Astrocyte (in vitro differentiated cells and primary cell): ENCODE data around the gene PTPRB.

Experiments used
- EZH2 ChIP-seq: IDR thresholded peaks from 2 replicates; pipeline ENCODE4 v1.6.1; 2012; ENCODE audit warnings: mild to moderate bottlenecking, low read length, inconsistent platforms; ENCODE audit not compliant: insufficient read depth
- TF ChIP-seq, protein P1 (sequence below): IDR thresholded peaks from 2 replicates; pipeline ENCODE4 v1.5.1; 2011; ENCODE audit warnings: low read depth, mild to moderate bottlenecking, inconsistent platforms, low read length, moderate library complexity; ENCODE audit not compliant: insufficient read depth

DNA sequence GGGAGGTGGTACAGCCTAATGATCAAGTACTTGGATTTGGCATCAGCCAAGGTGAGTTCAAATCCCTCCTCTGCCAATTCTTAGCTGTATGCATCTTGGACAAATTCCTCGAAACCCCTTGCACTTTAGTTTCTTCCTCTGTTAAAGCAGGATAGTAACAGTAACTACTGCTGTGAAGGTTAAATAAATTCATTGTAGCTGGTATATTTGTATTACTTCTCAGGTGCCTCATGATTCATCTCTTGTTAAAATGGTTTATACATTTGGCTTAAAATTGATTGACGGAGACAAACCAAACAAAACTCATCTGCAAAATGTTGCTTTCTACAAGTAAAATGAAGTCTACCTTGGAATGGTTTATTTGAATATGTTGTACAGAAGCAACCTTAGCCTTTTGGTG, 2.3 kb upstream of the PTPRB start:
- TF ChIP-seq, protein P1, sequence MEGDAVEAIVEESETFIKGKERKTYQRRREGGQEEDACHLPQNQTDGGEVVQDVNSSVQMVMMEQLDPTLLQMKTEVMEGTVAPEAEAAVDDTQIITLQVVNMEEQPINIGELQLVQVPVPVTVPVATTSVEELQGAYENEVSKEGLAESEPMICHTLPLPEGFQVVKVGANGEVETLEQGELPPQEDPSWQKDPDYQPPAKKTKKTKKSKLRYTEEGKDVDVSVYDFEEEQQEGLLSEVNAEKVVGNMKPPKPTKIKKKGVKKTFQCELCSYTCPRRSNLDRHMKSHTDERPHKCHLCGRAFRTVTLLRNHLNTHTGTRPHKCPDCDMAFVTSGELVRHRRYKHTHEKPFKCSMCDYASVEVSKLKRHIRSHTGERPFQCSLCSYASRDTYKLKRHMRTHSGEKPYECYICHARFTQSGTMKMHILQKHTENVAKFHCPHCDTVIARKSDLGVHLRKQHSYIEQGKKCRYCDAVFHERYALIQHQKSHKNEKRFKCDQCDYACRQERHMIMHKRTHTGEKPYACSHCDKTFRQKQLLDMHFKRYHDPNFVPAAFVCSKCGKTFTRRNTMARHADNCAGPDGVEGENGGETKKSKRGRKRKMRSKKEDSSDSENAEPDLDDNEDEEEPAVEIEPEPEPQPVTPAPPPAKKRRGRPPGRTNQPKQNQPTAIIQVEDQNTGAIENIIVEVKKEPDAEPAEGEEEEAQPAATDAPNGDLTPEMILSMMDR = no peak
- TF ChIP-seq EZH2 = no peak
